Muscle layer of colon (tissue), 2 donors: ENCODE results near the gene NDUFA7.
A peak's percentile ranks its signal among the peaks of the same experiment; 100 is the strongest.
"Not testable (repeated sequence)": the region's sequence is repeated elsewhere in the genome, so short reads cannot be mapped to it uniquely, and the experiment has no call there.

Experiments
- H3K27ac ChIP-seq: one replicate; pipeline ENCODE4 v1.7.0; 2013; ENCODE audit warnings: low read depth, mild to moderate bottlenecking, low read length, moderate library complexity
- H3K27me3 ChIP-seq, 2 donors: one replicate each; pipeline ENCODE4 v1.7.0; 2013; ENCODE audit warnings: low read length in 2 of 2, mild to moderate bottlenecking in 2 of 2; ENCODE audit not compliant: insufficient read depth in 2 of 2, control insufficient read depth in 1 of 2
- H3K36me3 ChIP-seq: one replicate; pipeline ENCODE4 v1.7.0; 2013; ENCODE audit warnings: mild to moderate bottlenecking, low read length; ENCODE audit not compliant: insufficient read depth
- H3K4me1 ChIP-seq: one replicate; pipeline ENCODE4 v1.7.0; 2013; ENCODE audit warnings: mild to moderate bottlenecking, low read length; ENCODE audit not compliant: insufficient read depth
- H3K4me3 ChIP-seq, 2 donors: one replicate each; pipeline ENCODE4 v1.7.0; 2013; ENCODE audit warnings: low read length in 2 of 2, low read depth in 1 of 2, mild to moderate bottlenecking in 1 of 2, moderate library complexity in 1 of 2
- H3K9ac ChIP-seq: one replicate; pipeline ENCODE4 v1.7.0; 2013; ENCODE audit warnings: low read length
- H3K9me3 ChIP-seq: one replicate; pipeline ENCODE4 v1.7.0; 2013; ENCODE audit warnings: mild to moderate bottlenecking, low read length
- donor health status: abdominal sarcoma.
- donor health status: Adenocarcinoma of cecum.

NDUFA7 gene

DNA sequence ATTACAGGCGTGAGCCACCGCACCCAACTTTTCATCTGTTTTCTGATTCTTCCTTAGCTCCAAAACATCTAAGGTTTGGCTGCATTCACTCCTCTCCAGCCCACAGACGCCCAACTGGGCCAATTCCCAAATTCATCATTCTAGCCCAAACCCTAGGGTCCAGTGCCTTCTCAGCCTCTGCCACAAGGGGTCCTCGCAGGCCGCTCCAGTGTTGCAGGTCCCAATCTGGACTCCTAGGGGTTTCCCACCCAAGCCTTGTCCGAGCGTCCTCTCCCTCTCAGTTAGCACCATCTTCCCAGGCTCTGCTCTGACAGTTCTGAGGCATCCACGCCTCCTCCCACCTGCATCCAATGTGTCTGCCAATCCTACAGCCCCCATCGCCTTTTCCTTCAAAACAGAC lies 29.8 kb downstream of the NDUFA7 start:
- H3K9me3 ChIP-seq, H3K4me3 ChIP-seq, H3K27me3 ChIP-seq, H3K36me3 ChIP-seq, H3K9ac ChIP-seq, H3K27ac ChIP-seq, H3K4me1 ChIP-seq: not testable (repeated sequence)

DNA sequence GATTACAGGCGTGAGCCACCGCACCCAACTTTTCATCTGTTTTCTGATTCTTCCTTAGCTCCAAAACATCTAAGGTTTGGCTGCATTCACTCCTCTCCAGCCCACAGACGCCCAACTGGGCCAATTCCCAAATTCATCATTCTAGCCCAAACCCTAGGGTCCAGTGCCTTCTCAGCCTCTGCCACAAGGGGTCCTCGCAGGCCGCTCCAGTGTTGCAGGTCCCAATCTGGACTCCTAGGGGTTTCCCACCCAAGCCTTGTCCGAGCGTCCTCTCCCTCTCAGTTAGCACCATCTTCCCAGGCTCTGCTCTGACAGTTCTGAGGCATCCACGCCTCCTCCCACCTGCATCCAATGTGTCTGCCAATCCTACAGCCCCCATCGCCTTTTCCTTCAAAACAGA lies 44.7 kb downstream of the NDUFA7 start:
- not testable (repeated sequence) for H3K9me3 ChIP-seq, H3K4me3 ChIP-seq, H3K27me3 ChIP-seq, H3K4me1 ChIP-seq, H3K36me3 ChIP-seq, H3K9ac ChIP-seq, H3K27ac ChIP-seq

DNA sequence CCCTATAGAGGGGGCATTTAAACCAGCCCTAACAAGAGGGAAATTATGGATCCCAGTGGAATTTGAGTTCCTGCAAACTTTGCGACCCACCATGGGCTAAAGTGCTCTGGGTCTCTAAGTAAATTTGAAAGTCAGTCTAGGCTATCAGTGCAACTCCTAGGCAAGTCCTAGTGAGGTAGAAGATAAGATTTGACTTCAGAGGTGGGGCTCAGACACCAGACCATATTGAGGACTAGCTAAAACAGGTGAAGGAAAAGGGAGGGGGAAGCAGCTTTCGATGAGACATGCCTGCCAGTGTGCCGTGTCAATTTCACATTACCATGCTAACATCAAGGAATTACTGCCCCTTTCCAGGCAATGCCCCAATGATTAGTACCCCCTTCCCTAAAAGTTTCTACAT lies 51.5 kb downstream of the NDUFA7 start:
- peak overlapping the region in 1 of 2 donors; percentile 77 for H3K4me3 ChIP-seq
- H3K27ac ChIP-seq: no peak overlapping the region
- peak overlapping the region; percentile 71 for H3K9ac ChIP-seq
- H3K9me3 ChIP-seq: no peaks in the 10 kb centered on the region
- no peaks in the 10 kb centered on the region for H3K27me3 ChIP-seq
- no peaks in the 10 kb centered on the region for H3K36me3 ChIP-seq
- H3K4me1 ChIP-seq: peaks cover 3% of the 10 kb centered on the region

DNA sequence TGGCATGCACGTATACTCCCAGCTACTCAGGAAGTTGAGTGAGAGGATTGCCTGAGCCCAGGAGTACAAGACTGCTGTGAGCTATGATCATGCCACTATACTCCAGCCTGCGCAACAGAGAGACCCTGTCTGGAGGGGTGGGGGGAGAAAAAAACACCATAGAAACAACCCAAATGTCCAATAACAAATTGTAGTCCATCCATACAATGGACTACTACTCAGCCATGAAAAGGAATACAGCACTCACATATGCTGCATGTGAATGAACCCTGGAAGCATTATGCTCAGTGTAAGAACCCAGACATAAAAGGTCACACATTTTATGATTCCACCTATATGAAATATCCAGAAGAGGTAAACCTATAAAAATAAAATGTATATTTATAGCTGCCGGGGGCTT lies 55.3 kb downstream of the NDUFA7 start:
- H3K27me3 ChIP-seq: no peaks in the 10 kb centered on the region
- H3K9ac ChIP-seq: no peak overlapping the region
- no peak overlapping the region for H3K4me3 ChIP-seq
- no peaks in the 10 kb centered on the region for H3K36me3 ChIP-seq
- no peaks in the 10 kb centered on the region for H3K9me3 ChIP-seq
- peaks cover 3% of the 10 kb centered on the region for H3K4me1 ChIP-seq
- H3K27ac ChIP-seq: no peak overlapping the region

DNA sequence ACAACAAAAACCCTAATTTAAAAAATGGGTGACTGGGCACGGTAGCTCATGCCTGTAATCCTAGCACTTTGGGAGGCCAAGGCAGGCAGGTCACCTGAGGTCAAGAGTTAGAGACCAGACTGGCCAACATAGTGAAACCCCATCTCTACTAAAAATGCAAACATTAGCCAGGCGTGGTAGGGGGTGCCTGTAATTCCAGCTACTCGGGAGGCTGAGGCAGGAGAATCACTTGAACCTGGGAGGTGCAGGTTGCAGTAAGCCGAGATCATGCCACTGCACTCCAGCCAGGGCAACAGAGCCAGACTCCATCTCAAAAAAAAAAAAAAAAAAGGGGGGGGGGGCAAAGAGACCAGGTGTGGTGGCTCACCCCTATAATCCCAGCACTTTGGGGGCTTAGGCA lies 56.9 kb downstream of the NDUFA7 start:
- not testable (repeated sequence) for H3K36me3 ChIP-seq, H3K9me3 ChIP-seq, H3K27me3 ChIP-seq, H3K4me1 ChIP-seq, H3K9ac ChIP-seq, H3K27ac ChIP-seq, H3K4me3 ChIP-seq

DNA sequence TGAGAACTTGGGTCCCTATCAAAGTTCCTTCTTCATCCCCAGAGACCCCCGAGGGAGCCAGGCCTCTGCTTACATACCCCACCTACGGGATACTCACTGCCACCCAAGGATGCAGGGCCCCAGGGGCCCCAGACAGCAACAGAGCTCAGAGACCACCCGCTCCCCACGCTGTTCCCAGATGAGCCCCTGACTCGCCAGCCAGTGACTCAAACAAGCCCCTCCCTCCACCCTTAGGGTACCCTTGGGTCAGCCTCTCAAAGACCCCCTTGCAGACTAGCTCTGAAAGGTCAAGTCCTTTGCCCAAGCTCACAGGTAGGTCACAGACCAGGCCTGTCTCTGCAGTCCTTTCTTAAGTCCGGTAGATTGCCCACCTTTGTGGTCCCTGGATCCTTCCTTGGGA lies 58.7 kb downstream of the NDUFA7 start:
- Histone ChIP-seq H3K4me3 (no peak overlapping the region), H3K36me3 (peaks cover 17% of the 10 kb centered on the region), H3K9me3 (no peaks in the 10 kb centered on the region), H3K27ac (no peak overlapping the region), H3K9ac (no peak overlapping the region), H3K4me1 (no peaks in the 10 kb centered on the region), H3K27me3 (no peaks in the 10 kb centered on the region)

DNA sequence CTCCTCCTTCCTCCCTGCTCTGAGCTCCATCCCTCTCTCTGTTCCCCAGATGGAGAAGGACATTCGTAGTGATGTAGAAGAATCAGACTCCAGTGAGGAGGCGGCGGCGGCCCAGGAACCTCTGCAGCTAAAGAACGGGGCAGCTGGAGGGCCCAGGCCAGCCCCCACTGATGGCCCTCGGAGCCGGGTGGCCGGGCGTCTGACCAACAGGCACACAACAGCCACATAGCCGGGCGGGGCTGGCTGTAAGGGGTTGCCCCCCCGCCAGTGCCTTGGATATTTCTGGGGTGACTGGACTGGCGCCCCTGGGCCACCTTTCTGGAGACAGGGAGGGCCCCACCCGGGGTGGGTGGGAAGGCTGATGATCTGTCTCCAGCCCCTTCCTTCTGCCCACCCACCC lies 59.3 kb downstream of the NDUFA7 start:
- no peaks in the 10 kb centered on the region for H3K9me3 ChIP-seq
- H3K36me3 ChIP-seq: peaks cover 23% of the 10 kb centered on the region
- H3K4me1 ChIP-seq: no peaks in the 10 kb centered on the region
- no peaks in the 10 kb centered on the region for H3K27me3 ChIP-seq
- no peak overlapping the region for H3K4me3 ChIP-seq
- H3K27ac ChIP-seq: no peak overlapping the region
- no peak overlapping the region for H3K9ac ChIP-seq

DNA sequence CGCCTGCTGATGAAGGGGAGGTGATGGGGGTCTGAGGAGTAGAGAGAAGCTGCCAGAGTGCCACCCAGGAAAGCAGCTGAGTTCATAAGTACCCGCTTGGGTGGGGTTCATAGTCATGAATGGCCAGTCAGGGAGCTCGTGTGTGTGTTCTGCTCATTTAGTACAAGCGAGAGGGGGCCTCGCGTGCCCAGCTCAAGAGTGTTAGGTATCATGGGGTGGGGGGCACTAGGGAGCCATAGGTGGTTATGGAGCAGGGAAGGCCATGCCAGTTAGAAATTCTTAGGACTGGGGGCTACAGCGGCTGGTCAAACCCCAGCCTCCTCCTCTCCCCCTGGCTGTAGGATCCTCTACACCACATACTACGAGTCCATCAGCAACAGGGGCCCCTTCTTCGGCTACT lies 59.8 kb downstream of the NDUFA7 start:
- no peaks in the 10 kb centered on the region for H3K4me1 ChIP-seq
- H3K9ac ChIP-seq: no peak overlapping the region

More for the DNA sequence above, 59.8 kb downstream of the NDUFA7 start:
- Histone ChIP-seq H3K27me3 (no peaks in the 10 kb centered on the region), H3K27ac (no peak overlapping the region), H3K36me3 (peaks cover 28% of the 10 kb centered on the region), H3K4me3 (no peak overlapping the region), H3K9me3 (no peaks in the 10 kb centered on the region)
